Liver (tissue), 3 donors: ENCODE measurements around the gene SKIL.
A peak's percentile ranks its signal among the peaks of the same experiment; 100 is the strongest.

Experiments
- ATF3 ChIP-seq: IDR thresholded peaks from 2 replicates; pipeline ENCODE4 v1.6.1; 2016; ENCODE audit warnings: antibody characterized with exemption
- CTCF ChIP-seq: fragments of 150-350 bp; IDR thresholded peaks from 2 replicates; pipeline ENCODE4 v1.5.1; 2017; ENCODE audit warnings: improper control_type of control experiment, low read depth, low read length; ENCODE audit not compliant: missing input control
- EGR1 ChIP-seq, 2 donors: IDR thresholded peaks; 2 replicates each; pipeline ENCODE4 v1.6.1; 2016 to 2018; ENCODE audit warnings: antibody characterized with exemption in 2 of 2, low read depth in 2 of 2
- FOXA2 ChIP-seq: IDR thresholded peaks from 2 replicates; pipeline ENCODE4 v1.6.1; 2016; ENCODE audit warnings: antibody characterized with exemption
- GABPA ChIP-seq, 2 donors: IDR thresholded peaks in 1 of 2; conservative IDR thresholded peaks in 1 of 2; 2 replicates each; pipeline ENCODE4 v1.6.1; 2016; ENCODE audit warnings: antibody characterized with exemption in 2 of 2, mild to moderate bottlenecking in 1 of 2, moderate library complexity in 1 of 2
- HNF4A ChIP-seq, 2 donors: conservative IDR thresholded peaks; 2 replicates each; pipeline ENCODE4 v1.6.1; 2016; ENCODE audit warnings: antibody characterized with exemption in 2 of 2, mild to moderate bottlenecking in 2 of 2
- HNF4G ChIP-seq: IDR thresholded peaks from 2 replicates; pipeline ENCODE4 v1.6.1; 2016; ENCODE audit warnings: antibody characterized with exemption
- MAX ChIP-seq: IDR thresholded peaks from 2 replicates; pipeline ENCODE4 v1.6.1; 2016; ENCODE audit warnings: antibody characterized with exemption
- RAD21 ChIP-seq, 2 donors: IDR thresholded peaks; 2 replicates each; pipeline ENCODE4 v1.6.1; 2016; ENCODE audit warnings: antibody characterized with exemption in 2 of 2, mild to moderate bottlenecking in 2 of 2
- REST ChIP-seq: IDR thresholded peaks from 2 replicates; pipeline ENCODE4 v1.6.1; 2016; ENCODE audit warnings: antibody characterized with exemption, mild to moderate bottlenecking
- SP1 ChIP-seq: IDR thresholded peaks from 2 replicates; pipeline ENCODE4 v1.6.1; 2018; ENCODE audit warnings: antibody characterized with exemption, mild to moderate bottlenecking
- TAF1 ChIP-seq: conservative IDR thresholded peaks from 2 replicates; pipeline ENCODE4 v1.6.1; 2016; ENCODE audit warnings: antibody characterized with exemption, mild to moderate bottlenecking
- YY1 ChIP-seq: IDR thresholded peaks from 2 replicates; pipeline ENCODE4 v1.6.1; 2016; ENCODE audit warnings: antibody characterized with exemption, mild to moderate bottlenecking
- ZBTB33 ChIP-seq: IDR thresholded peaks from 2 replicates; pipeline ENCODE4 v1.6.1; 2016; ENCODE audit warnings: antibody characterized with exemption
- donor health status: healthy.
- donor health status: healthy.

- no peak for TF ChIP-seq ATF3
- TF ChIP-seq EGR1 (IDR thresholded peaks at IDR 0.05; ENCODE audit: low read depth in 2 of 2): no peak
- TF ChIP-seq CTCF: no peak
- TF ChIP-seq SP1: no peak
- no peak for TF ChIP-seq RAD21 (IDR thresholded peaks at IDR 0.05)
- no peak for TF ChIP-seq REST
- TF ChIP-seq TAF1: no peak
- no peak for TF ChIP-seq YY1
- TF ChIP-seq FOXA2: no peak
- no peak for TF ChIP-seq GABPA (IDR thresholded peaks at IDR 0.05 in 1 of 2, conservative IDR thresholded peaks at IDR 0.05 in 1 of 2)
- TF ChIP-seq HNF4G: no peak
- TF ChIP-seq HNF4A (conservative IDR thresholded peaks at IDR 0.05): peak; percentile 3 to 54
- TF ChIP-seq ZBTB33: no peak
- no peak for TF ChIP-seq MAX
These were observed 1.7 kb downstream of the SKIL start for GRCh38 chr3:170359178-170359704.
